Gastroesophageal sphincter (tissue), 4 donors: Measurements from ENCODE around the gene RHOA. TPM values are rescaled to one million over a fixed set of nuclear protein-coding genes. Genes with fewer than 3 reads are reported as not detected.
A peak's percentile ranks its signal among the peaks of the same experiment; 100 is the strongest.
"Not testable (repeated sequence)": the region's sequence is repeated elsewhere in the genome, so short reads cannot be mapped to it uniquely, and the experiment has no call there.

Experiments used
- ATAC-seq: fragments of 150-250 bp; one replicate; pipeline ENCODE4 v1.9.1; 2016; ENCODE audit warnings: mild to moderate bottlenecking, moderate library complexity
- H3K27ac ChIP-seq, 4 donors: fragments of 200-600 bp; sonication (generic) in 3 of 4; 1 replicate in 3 of 4; 2 replicates in 1 of 4; pipeline ENCODE4 v1.5.1; 2016 to 2019
- H3K27me3 ChIP-seq: fragments of 200-600 bp; sonication (generic); one replicate; pipeline ENCODE4 v1.5.1; 2019
- H3K36me3 ChIP-seq, 2 donors: fragments of 200-600 bp; sonication (generic); one replicate each; pipeline ENCODE4 v1.5.1; 2019; ENCODE audit warnings: control low read depth in 1 of 2
- H3K4me1 ChIP-seq, 3 donors: fragments of 200-600 bp; sonication (generic); 1 replicate in 2 of 3; 2 replicates in 1 of 3; pipeline ENCODE4 v1.5.1; 2016 to 2019; ENCODE audit warnings: control low read depth in 2 of 3
- H3K4me3 ChIP-seq, 2 donors: fragments of 200-600 bp; sonication (generic); one replicate each; pipeline ENCODE4 v1.5.1; 2019; ENCODE audit warnings: mild to moderate bottlenecking in 1 of 2, moderate library complexity in 1 of 2
- H3K9me3 ChIP-seq, 3 donors: fragments of 200-600 bp; sonication (generic); one replicate each; pipeline ENCODE4 v1.5.1; 2017 to 2019; ENCODE audit warnings: control low read depth in 2 of 3
- CTCF ChIP-seq, 4 experiments: fragments of 200-600 bp in 2 of 4; fragments of 450-650 bp in 2 of 4; sonication (generic) in 1 of 4; IDR thresholded peaks; one replicate each; pipeline ENCODE4 v1.5.1; 2017 to 2019; ENCODE audit warnings: antibody characterized with exemption in 4 of 4, mild to moderate bottlenecking in 2 of 4, moderate library complexity in 2 of 4
- EP300 ChIP-seq: sonication (generic); formaldehyde crosslinking; IDR thresholded peaks from one replicate; pipeline ENCODE4 v1.6.1; 2017; ENCODE audit warnings: antibody characterized with exemption, mild to moderate bottlenecking
- POLR2A ChIP-seq, 2 donors: fragments of 450-650 bp; IDR thresholded peaks; one replicate each; pipeline ENCODE4 v1.6.1; 2017; ENCODE audit warnings: antibody characterized with exemption in 2 of 2, mild to moderate bottlenecking in 2 of 2, moderate library complexity in 1 of 2
- POLR2AphosphoS5 ChIP-seq: sonication (generic); formaldehyde crosslinking; IDR thresholded peaks from one replicate; pipeline ENCODE4 v1.6.1; 2017; ENCODE audit warnings: antibody characterized with exemption
- WGBS, 2 donors: methylation state at CpG; one replicate each; pipeline ENCODE4 v1.1.5; 2018; ENCODE audit warnings: low coverage in 1 of 2; 5-methylcytosine and 5-hydroxymethylcytosine counted together
- total RNA-seq, 4 donors: library from RNA; depleted of rRNA; stranded (reverse); fragments of >200 nt; gene quantifications; one replicate each; pipeline ENCODE4 v1.1.0, GENCODE V29; 2016

The RHOA gene
- total RNA-seq, 4 donors from 2014 or later = 401 to 524 (median 476) TPM

GRCh38 chr3:49410846-49411534 is 786 bp downstream of the RHOA start:
- WGBS, 2 donors = 0% methylated on average over 19 to 33 of the region's 33 CpGs
- Histone ChIP-seq H3K9me3 (no peaks in the 10 kb centered on the region), H3K27me3 (no peaks in the 10 kb centered on the region), H3K4me3 (peak overlapping the region; percentile 72 to 98), H3K4me1 (peaks cover 3 to 80% (median 48%) of the 10 kb centered on the region in 3 donors), H3K36me3 (peaks cover 0 to 20% of the 10 kb centered on the region in 2 donors), H3K27ac (peak overlapping the region; percentile 94 to 100 (median 98))
- TF ChIP-seq POLR2AphosphoS5 = no peak
- no peak for TF ChIP-seq POLR2A (IDR thresholded peaks at IDR 0.05)
- no peak for TF ChIP-seq CTCF (IDR thresholded peaks at IDR 0.05)
- TF ChIP-seq EP300 = no peak
- ATAC-seq = no peak

GRCh38 chr3:49410066-49410845 is 1.5 kb downstream of the RHOA start:
- TF ChIP-seq EP300 (no peak), CTCF (IDR thresholded peaks at IDR 0.05) (no peak), POLR2A (IDR thresholded peaks at IDR 0.05) (no peak)
- WGBS, 2 donors = 23 to 29% methylated on average over 4 of the region's 4 CpGs
- ATAC-seq = no peak
- Histone ChIP-seq H3K36me3 (peaks cover 0 to 12% of the 10 kb centered on the region in 2 donors), H3K4me1 (peaks cover 3 to 80% (median 52%) of the 10 kb centered on the region in 3 donors), H3K27ac (peak overlapping the region; percentile 94 to 100 (median 98)), H3K27me3 (no peaks in the 10 kb centered on the region), H3K9me3 (no peaks in the 10 kb centered on the region), H3K4me3 (peak overlapping the region; percentile 72 to 98)

GRCh38 chr3:49406571-49407565 is 4.9 kb downstream of the RHOA start:
- ATAC-seq = no peak
- Histone ChIP-seq H3K36me3 (peaks cover 0 to 12% of the 10 kb centered on the region in 2 donors), H3K27me3 (no peaks in the 10 kb centered on the region), H3K4me1 (peaks cover 3 to 87% (median 47%) of the 10 kb centered on the region in 3 donors), H3K9me3 (no peaks in the 10 kb centered on the region), H3K27ac (peak overlapping the region; percentile 4 to 99 (median 66)), H3K4me3 (no peak overlapping the region)
- WGBS, 2 donors = 38 to 51% methylated on average over 10 to 17 of the region's 17 CpGs
- TF ChIP-seq POLR2AphosphoS5 (no peak), POLR2A (IDR thresholded peaks at IDR 0.05) (no peak), EP300 (no peak), CTCF (IDR thresholded peaks at IDR 0.05) (no peak)

- ATAC-seq, H3K27me3 ChIP-seq, H3K9me3 ChIP-seq, H3K4me3 ChIP-seq: not testable (repeated sequence)
- Histone ChIP-seq H3K36me3 (peaks cover 0 to 12% of the 10 kb centered on the region in 2 donors), H3K27ac (peak overlapping the region; percentile 4 to 99 (median 67)), H3K4me1 (peaks cover 3 to 99% (median 55%) of the 10 kb centered on the region in 3 donors)
- 25 to 33% methylated on average over 7 to 9 of the region's 9 CpGs for WGBS, 2 donors
Observed at GRCh38 chr3:49405570-49405969, 6.2 kb downstream of the RHOA start.

- H3K36me3 ChIP-seq = peaks cover 0 to 12% of the 10 kb centered on the region in 2 donors
- TF ChIP-seq POLR2A (IDR thresholded peaks at IDR 0.05) (no peak), CTCF (IDR thresholded peaks at IDR 0.05) (no peak), POLR2AphosphoS5 (no peak), EP300 (no peak)
- peaks cover 3 to 99% (median 56%) of the 10 kb centered on the region in 3 donors for H3K4me1 ChIP-seq
- no peaks in the 10 kb centered on the region for H3K27me3 ChIP-seq
- ATAC-seq = no peak
- no peaks in the 10 kb centered on the region for H3K9me3 ChIP-seq
- H3K4me3 ChIP-seq = no peak overlapping the region
- 100% methylated on average over 3 of the region's 5 CpGs; no CpG with 5 or more reads in 1 of the 2 donors for WGBS, 2 donors
- no peak overlapping the region for H3K27ac ChIP-seq
Observed at GRCh38 chr3:49403891-49404290, 7.9 kb downstream of the RHOA start.
